ENCODE results near the gene SYTL4.
A peak's percentile ranks its signal among the peaks of the same experiment; 100 is the strongest.

The SYTL4 gene

GRCh38 chrX:100648458-100649417 is 83.2 kb downstream of the SYTL4 start:
- peak; percentile 90 for DNase-seq (ENCODE audit: low read depth)

- no peak for DNase-seq (ENCODE audit: low read depth)
Measured at GRCh38 chrX:100647739-100648138, 84.2 kb downstream of the SYTL4 start.

- peak; percentile 89 for DNase-seq (ENCODE audit: low read depth)
Measured at GRCh38 chrX:100647095-100647494, 84.8 kb downstream of the SYTL4 start.

- peak; percentile 52 for DNase-seq (ENCODE audit: low read depth)
Measured at GRCh38 chrX:100645106-100645505, 86.8 kb downstream of the SYTL4 start.

GRCh38 chrX:100643956-100644860 is 87.7 kb downstream of the SYTL4 start, which contains the start of gene SRPX2:
Gene SRPX2, plus strand, starts transcription at chrX:100644199. Its CDS starts 2,124 bp downstream, at chrX:100646323.
- peak; percentile 85 for DNase-seq (ENCODE audit: low read depth)

- DNase-seq (ENCODE audit: low read depth) = no peak
Measured at GRCh38 chrX:100643212-100643611, 88.7 kb downstream of the SYTL4 start.

- no peak for DNase-seq (ENCODE audit: low read depth)
Measured at GRCh38 chrX:100642290-100642689, 89.6 kb downstream of the SYTL4 start.

GRCh38 chrX:100636321-100636991 is 95.5 kb downstream of the SYTL4 start, which contains the start of gene TSPAN6:
Gene TSPAN6, minus strand, starts transcription at chrX:100636806. Its CDS starts 112 bp downstream, at chrX:100636694.
- peak; percentile 76 for DNase-seq (ENCODE audit: low read depth)

- DNase-seq (ENCODE audit: low read depth) = no peak
Measured at GRCh38 chrX:100635989-100636320, 96.0 kb downstream of the SYTL4 start.

- DNase-seq (ENCODE audit: low read depth) = no peak
Measured at GRCh38 chrX:100635040-100635439, 96.9 kb downstream of the SYTL4 start.

GRCh38 chrX:100625985-100626491 is 105.9 kb downstream of the SYTL4 start:
- no peak for DNase-seq (ENCODE audit: low read depth)
